ENCODE results near the gene CTNNAL1. TPM values are rescaled to one million over a fixed set of nuclear protein-coding genes. Genes with fewer than 3 reads are reported as not detected.
A peak's percentile ranks its signal among the peaks of the same experiment; 100 is the strongest.
"Not testable (repeated sequence)": the region's sequence is repeated elsewhere in the genome, so short reads cannot be mapped to it uniquely, and the experiment has no call there.

Gene CTNNAL1
- total RNA-seq, 1 donor from 2014 or later = 142 TPM

- peak; percentile 95 to 96 for DNase-seq (ENCODE audit: low read depth in 2 of 2)
Observed at GRCh38 chr9:108933718-108934322, 79.5 kb downstream of the CTNNAL1 start, which contains the start of gene ELP1. Gene ELP1 (minus strand): TSS chr9:108934124. CDS start chr9:108931146, 2,978 bp downstream.

GRCh38 chr9:108933231-108933717 is 80.0 kb downstream of the CTNNAL1 start:
- peak; percentile 35 to 40 for DNase-seq (ENCODE audit: low read depth in 2 of 2)

- peak in 1 of 2 donors; percentile 70 for DNase-seq (ENCODE audit: low read depth in 2 of 2)
Observed at GRCh38 chr9:108928386-108928785, 84.9 kb downstream of the CTNNAL1 start.

- DNase-seq (ENCODE audit: low read depth in 2 of 2) = no peak
Observed at GRCh38 chr9:108924466-108924865, 88.8 kb downstream of the CTNNAL1 start.

GRCh38 chr9:108921200-108921599 is 92.1 kb downstream of the CTNNAL1 start:
- no peak for DNase-seq (ENCODE audit: low read depth in 2 of 2)

GRCh38 chr9:108920401-108920800 is 92.9 kb downstream of the CTNNAL1 start:
- DNase-seq (ENCODE audit: low read depth in 2 of 2) = not testable (repeated sequence)

GRCh38 chr9:108919517-108919916 is 93.8 kb downstream of the CTNNAL1 start:
- no peak for DNase-seq (ENCODE audit: low read depth in 2 of 2)

- no peak for DNase-seq (ENCODE audit: low read depth in 2 of 2)
Observed at GRCh38 chr9:108913391-108913790, 99.9 kb downstream of the CTNNAL1 start.

- no peak for DNase-seq (ENCODE audit: low read depth in 2 of 2)
Observed at GRCh38 chr9:108911820-108912219, 101.5 kb downstream of the CTNNAL1 start.

GRCh38 chr9:108910914-108911313 is 102.4 kb downstream of the CTNNAL1 start:
- DNase-seq (ENCODE audit: low read depth in 2 of 2) = no peak

GRCh38 chr9:108910402-108910801 is 102.9 kb downstream of the CTNNAL1 start:
- no peak for DNase-seq (ENCODE audit: low read depth in 2 of 2)

- DNase-seq (ENCODE audit: low read depth in 2 of 2) = no peak
Observed at GRCh38 chr9:108905494-108905893, 107.8 kb downstream of the CTNNAL1 start.

GRCh38 chr9:108904161-108904560 is 109.1 kb downstream of the CTNNAL1 start:
- no peak for DNase-seq (ENCODE audit: low read depth in 2 of 2)

GRCh38 chr9:108903420-108904103 is 109.7 kb downstream of the CTNNAL1 start:
- no peak for DNase-seq (ENCODE audit: low read depth in 2 of 2)

GRCh38 chr9:108900176-108900575 is 113.1 kb downstream of the CTNNAL1 start:
- DNase-seq (ENCODE audit: low read depth in 2 of 2) = no peak

GRCh38 chr9:108899023-108899695 is 114.1 kb downstream of the CTNNAL1 start:
- DNase-seq (ENCODE audit: low read depth in 2 of 2) = not testable (repeated sequence)

- no peak for DNase-seq (ENCODE audit: low read depth in 2 of 2)
Observed at GRCh38 chr9:108897324-108898096, 115.8 kb downstream of the CTNNAL1 start.

GRCh38 chr9:108894225-108894997 is 118.9 kb downstream of the CTNNAL1 start:
- no peak for DNase-seq (ENCODE audit: low read depth in 2 of 2)
